Endometrial microvascular endothelial cells (primary cell): ENCODE measurements around the gene TRHDE. TPM values are rescaled to one million over a fixed set of nuclear protein-coding genes. Genes with fewer than 3 reads are reported as not detected.

Experiments
- in situ Hi-C: cut with HindIII; loops from 2 replicates; pipeline ENCODE4 v1.10.0; 2017; ENCODE audit warnings: low sequenced_read_pairs, low pct_unique_long_range_greater_than_20kb; ENCODE audit errors: inconsistent ontology term
- total RNA-seq: library from RNA; depleted of rRNA; stranded (reverse); fragments of >200 nt; gene quantifications from one replicate; pipeline ENCODE4 v1.2.3, GENCODE V29; 2015; ENCODE audit errors: inconsistent ontology term

Gene TRHDE
- 0.28 TPM for total RNA-seq

DNA sequence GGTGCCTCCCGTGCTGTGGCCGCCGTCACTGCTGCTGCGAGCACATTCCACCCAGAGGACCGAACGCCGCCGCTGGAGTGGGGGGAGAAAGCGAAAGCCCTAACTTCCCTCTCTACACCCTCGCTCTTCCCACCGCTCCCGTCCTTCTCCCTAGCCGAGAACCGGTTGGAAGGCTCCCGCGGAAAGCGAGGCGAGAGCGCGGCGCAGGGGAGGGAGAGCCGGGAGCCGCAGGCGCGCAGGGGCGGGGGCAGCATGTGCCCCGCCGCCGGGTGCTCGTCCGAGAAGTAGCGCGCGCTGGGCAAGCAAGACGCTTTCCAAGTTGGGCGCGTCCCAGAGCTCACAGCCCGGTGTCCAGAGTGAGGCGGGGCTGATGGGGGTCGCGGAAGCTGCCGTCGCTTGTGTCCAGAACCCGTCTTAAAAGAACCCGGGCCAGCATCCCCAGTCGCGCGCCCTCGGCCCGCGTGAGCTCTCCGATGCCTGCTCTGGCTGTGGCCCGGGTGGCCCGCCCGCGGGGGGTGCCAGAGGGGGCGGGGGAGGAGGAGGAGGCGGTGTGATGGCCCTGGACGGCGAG, at the start of gene TRHDE:
TRHDE (plus strand) TSS at position 280 of the 571 bp plus-strand sequence; CDS start at position 554, 274 bp downstream.
- in situ Hi-C loops = no loop called here

DNA sequence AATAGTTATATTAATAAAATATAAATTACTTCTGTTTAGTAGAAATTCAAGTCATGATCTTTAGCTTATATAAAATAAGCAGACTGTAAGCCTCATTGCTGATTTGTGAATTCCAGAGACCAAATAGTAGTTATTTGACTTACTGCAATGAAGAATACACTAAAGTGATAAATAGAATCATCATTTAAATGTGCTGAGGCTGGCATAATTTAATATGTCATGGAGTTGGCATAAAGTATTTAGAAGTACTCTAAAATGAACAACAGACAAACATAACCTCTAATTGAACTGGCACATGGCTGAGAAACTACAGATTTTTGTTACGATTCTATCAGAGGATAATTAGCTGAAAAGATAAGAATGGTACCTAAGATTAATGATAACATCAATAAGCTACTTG, 45.7 kb upstream of the TRHDE start:
- in situ Hi-C loops = no loop called here

GRCh38 chr12:72228424-72228823, 43.7 kb upstream of the TRHDE start:
- in situ Hi-C loops = no loop called here

- in situ Hi-C loops = no loop called here
Observed at GRCh38 chr12:72230589-72230988, 41.6 kb upstream of the TRHDE start.

- in situ Hi-C loops = no loop called here
Observed at GRCh38 chr12:72234886-72235285, 37.3 kb upstream of the TRHDE start.

DNA sequence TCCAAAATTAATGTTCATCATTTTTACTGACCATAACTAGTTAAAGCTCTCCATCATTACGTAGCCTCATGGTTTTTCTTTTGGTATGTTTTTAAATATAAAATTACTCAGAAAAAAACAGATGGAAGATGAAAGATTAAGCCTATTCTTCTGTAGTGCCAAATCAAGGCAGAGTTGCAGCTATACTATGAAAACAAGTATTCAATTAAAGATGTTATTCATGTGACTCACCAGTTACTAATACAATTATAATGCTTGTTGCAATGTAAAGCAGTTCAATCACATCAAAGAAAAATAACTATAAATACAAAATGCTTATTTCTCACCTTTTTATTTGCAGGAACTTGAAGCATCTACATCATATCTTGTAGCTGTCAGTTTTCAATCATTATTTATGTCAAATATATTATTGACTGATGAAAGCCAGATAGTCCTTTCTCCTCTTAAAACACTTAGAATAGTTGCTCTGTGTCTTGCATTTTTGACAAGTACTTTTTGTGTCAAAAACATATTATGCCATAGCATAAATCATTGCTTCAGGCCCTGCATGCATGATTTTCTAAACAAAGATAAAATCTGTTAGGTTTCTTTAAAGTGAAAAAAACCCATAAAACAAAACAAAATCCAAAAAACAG, 36.0 kb upstream of the TRHDE start:
- in situ Hi-C loops = no loop called here

DNA sequence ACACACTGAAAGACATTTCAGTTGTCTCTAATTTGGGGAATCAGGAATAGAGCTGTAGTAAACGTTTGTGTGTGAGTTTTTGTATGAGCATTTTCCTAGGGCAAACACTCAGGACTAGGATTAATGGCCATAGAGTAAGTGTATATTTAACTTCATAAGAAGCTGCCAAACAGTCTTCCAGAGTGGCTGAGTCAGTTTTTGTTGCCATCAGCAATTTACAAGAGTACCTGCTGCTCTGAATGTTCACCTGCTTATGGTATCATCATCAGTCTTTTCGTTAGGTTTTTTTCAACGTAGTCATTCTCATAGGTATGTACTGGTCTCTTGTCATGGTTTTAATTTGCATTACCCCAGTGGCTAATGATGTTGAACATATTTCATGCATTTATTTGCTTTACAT, 30.6 kb upstream of the TRHDE start:
- in situ Hi-C loops = no loop called here

DNA sequence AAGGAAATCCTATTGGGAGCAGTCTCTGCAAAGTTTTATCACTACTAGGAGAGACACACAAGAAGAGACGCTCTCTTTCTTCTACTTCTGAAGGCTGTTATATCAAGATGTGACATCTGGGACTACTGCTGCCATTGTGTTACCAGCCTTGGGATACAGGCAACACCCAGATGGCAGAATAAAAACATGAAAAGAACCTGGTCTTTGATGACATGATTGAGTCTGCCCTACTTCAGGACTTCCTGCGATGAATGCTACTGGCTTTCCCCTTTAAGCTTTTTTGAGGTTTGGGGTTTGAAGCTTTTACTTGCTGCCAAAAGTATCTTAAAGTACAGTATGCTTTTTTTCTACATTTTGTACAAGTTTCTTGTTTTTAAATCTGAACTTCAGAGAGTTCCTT, 29.2 kb upstream of the TRHDE start:
- in situ Hi-C loops = no loop called here

DNA sequence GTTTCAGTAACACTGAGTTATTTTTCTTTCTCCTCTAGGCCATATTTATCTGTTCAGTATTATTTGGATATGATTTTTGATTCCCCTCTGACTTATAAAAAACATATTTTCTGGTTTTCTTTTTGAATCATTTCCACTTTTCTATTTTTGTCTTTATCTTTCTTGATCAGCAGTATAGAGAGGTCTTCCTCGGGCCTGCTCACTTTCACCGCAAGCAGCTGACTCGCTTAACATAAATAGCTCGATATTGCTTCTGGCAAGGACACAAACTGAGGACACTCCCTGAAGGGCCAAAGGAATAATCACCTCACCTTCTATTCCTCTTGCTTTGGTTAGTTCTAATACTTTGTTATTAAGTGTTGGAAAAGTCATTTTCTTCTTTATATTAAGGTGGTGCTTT, 25.8 kb upstream of the TRHDE start:
- in situ Hi-C loops = no loop called here

DNA sequence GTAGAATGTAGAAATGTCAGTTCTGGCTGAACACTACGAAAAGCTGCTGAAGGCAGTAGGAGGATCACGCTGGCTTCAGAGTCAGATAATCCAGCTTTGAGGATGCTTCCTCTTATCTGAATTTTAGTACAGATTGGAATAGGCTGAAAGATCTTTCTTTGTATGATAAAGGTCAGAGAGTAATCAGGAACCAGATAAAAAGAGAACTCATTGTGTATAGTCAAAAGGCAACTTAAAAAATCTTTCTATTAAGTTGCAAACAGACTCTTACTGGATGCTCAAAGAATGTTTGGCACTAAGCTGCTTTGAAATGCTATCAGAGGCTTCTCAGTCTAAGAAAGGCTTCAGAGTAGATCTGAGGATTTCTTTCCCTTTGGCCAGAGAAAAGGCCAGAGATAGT, 21.8 kb upstream of the TRHDE start:
- in situ Hi-C loops = no loop called here

DNA sequence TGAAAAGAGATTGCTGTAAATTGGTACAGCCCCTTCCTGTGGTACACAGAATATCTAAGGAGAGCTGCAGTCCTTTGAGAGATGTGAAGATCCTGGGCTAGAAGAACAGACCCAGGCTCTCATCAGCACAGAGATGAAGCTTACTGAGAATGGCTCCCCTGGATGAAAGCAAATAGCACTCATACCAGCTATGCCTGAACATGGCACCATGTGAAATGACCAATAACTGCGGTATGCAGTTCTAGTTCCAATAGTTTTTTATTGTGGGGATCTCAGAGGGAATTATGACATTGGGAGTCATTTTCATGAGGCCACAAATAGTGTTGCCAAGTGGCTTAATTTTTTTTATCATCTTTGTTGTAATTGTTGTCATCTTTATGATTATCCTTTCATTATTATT, 15.4 kb upstream of the TRHDE start:
- in situ Hi-C loops = no loop called here

GRCh38 chr12:72261885-72262284, 10.3 kb upstream of the TRHDE start:
- in situ Hi-C loops = no loop called here

GRCh38 chr12:72264548-72265175, 7.5 kb upstream of the TRHDE start:
- in situ Hi-C loops = no loop called here

GRCh38 chr12:72267974-72268373, 4.2 kb upstream of the TRHDE start:
- in situ Hi-C loops = no loop called here

DNA sequence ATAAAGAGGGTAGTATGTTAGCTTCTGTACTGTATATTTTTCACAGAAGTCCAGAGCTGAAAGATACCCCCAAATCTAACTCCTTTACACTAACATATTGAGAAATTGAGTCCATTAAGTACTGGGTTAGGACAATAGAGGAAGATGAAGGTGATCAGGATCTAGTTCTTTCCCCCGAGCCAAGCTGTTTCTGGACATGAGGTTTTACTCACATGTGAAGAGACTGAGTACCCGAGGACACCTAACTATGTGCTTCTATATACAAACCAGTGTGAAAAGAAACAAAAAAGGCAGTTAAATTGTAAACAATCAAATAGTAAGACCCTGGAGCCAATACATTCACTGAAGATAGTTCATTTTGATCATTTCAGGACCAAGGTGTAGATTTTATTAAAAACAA, 3.8 kb upstream of the TRHDE start:
- in situ Hi-C loops = no loop called here

DNA sequence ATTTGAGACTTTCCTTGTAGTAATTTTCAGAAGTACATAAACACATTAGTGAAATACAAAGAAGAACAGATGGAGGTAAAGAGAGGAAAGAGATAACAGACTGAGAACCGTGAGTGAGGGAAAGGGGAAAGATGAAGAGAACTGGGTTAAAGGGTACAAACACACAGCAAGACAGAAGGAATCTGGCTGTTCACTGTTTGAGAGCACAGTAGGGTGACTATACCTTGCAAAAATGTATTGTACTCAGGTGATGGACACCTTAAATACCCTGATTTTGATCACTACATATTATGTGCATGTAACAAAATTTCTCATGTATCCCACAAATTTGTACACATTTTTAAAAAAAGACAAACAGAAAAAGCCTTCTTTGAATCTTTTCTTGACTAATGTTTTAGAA, 2.7 kb upstream of the TRHDE start:
- in situ Hi-C loops = no loop called here

DNA sequence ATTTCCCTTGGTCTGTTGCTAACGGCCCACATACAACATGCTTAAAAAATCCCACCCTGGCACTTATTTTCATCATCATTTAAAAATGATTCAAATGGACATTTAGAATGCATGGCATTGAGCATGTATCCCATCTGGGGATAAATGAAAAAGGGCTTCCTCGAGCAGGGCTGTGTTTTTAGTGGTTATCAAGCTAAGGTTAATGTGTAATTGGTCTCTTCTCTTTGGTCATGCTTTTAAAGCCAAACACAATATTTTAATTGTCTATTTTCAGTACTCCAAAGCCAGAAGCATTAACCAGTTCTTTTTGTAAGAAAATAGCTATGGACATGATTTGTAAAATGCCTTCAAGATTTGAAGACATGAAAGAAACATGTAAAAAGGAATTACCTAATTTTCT, 1.9 kb upstream of the TRHDE start:
- in situ Hi-C loops = no loop called here

- in situ Hi-C loops = no loop called here
Observed at GRCh38 chr12:72270961-72271360, 1.2 kb upstream of the TRHDE start.

DNA sequence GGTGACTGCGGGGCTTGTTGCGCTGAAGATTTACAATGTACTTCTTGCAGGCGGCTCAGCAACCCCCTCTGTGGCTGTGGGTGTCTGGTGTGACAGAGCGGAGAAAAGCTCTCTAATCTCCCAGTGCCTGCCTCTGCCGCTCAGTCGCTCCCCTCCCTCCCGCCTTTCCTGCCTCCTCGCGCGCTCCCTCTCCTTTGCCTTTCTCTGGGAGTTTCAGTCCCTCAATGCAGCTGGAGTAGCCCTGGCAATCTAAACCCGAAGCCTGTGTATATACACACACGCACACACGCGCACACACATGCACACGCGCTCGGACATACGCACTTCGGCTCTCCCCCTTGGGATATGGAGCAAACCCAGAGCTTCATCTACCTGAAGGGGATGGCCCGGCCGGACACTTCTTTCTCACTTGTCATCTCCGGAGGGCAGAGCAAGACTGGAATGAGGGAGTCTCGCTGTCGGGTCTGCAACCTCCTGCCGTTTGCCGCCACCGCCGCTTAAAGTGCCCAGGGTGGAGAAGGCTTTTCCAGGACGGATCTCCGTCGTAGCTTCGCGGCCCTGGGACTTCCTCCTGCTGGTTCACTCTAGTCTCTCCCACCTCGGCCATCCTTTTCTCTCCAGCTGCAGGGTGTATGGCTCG, 599 bp upstream of the TRHDE start:
- in situ Hi-C loops = no loop called here
